H1 (cell line): ENCODE results near the gene PALD1. TPM values are rescaled to one million over a fixed set of nuclear protein-coding genes. Genes with fewer than 3 reads are reported as not detected.

Experiments
- BCL11A ChIP-seq, 2 experiments: IDR thresholded peaks; one replicate each; pipeline ENCODE4 v1.6.1; 2011; ENCODE audit warnings: low read depth in 2 of 2, low read length in 2 of 2, mild to moderate bottlenecking in 2 of 2
- CHD1 ChIP-seq: IDR thresholded peaks from 2 replicates; pipeline ENCODE4 v1.6.1; 2012; ENCODE audit warnings: low read depth, low read length, improper control_type of control experiment
- CHD2 ChIP-seq: IDR thresholded peaks from 2 replicates; pipeline ENCODE4 v1.6.1; 2012; ENCODE audit warnings: low read length, improper control_type of control experiment
- HDAC6 ChIP-seq: IDR thresholded peaks from one replicate; pipeline ENCODE4 v1.7.1; 2012; ENCODE audit warnings: low read depth, mild to moderate bottlenecking, inconsistent platforms, low read length, moderate library complexity
- RXRA ChIP-seq: IDR thresholded peaks from 2 replicates; pipeline ENCODE4 v1.6.1; 2011; ENCODE audit warnings: low read depth, mild to moderate bottlenecking, low read length, moderate library complexity; ENCODE audit not compliant: insufficient read depth
- SUZ12 ChIP-seq: fragments of 200-600 bp; sonication (generic); IDR thresholded peaks from 2 replicates; pipeline ENCODE4 v1.6.1; 2012; ENCODE audit warnings: mild to moderate bottlenecking, inconsistent platforms, low read length, moderate library complexity, mixed read lengths
- polyA plus RNA-seq, 7 experiments: library from polyadenylated mRNA; depleted of rRNA in 3 of 7; stranded (reverse) in 5 of 7; unstranded in 2 of 7; fragments of >200 nt in 5 of 7; fragments of 200-250 nt in 2 of 7; gene quantifications; 1 replicate in 5 of 7; 2 replicates in 1 of 7; 4 replicates in 1 of 7; pipeline versions ENCODE4 v1.2.1 to v1.2.3, GENCODE V29; 2011 to 2013; ENCODE audit warnings: missing spikeins in 2 of 7, mixed read lengths in 2 of 7
- total RNA-seq: library from RNA; stranded (reverse); fragmentation: NEBNext Ultra II Directional; extraction: Animal tissue kit (Norgen Biotek cat#: 25700); gene quantifications from 2 replicates; pipeline ENCODE4 v1.2.1, GENCODE V29; 2021
- TF ChIP-seq, protein P1 (sequence below): IDR thresholded peaks from 2 replicates; pipeline ENCODE4 v1.6.1; 2011; ENCODE audit warnings: low read depth, mild to moderate bottlenecking, low read length; ENCODE audit not compliant: insufficient read depth

PALD1 gene
- total and polyA plus RNA-seq, 2 of the 8 experiments (the other 6 are each of a cell fraction or from before 2014, with no cell fraction given): 13.3 to 32.8 TPM

DNA sequence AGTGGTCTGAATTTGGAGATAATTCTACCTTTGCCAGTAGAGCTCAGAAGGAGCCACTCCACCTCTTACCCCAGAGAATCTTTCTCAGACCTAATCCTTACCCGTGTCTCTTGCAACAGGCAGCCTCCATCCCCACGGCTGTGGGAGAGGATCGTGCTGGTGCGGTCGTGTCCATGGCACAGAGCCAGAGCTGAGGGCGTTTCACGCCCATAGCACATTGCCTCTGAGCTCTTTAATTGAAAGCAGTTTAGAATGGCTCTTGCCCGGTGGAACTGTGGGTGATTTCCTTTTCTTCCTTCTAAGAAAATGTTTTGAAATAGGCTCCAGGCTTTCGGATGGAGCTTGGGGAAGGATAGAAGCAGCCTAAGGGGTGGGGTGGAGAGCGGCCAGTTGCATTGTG lies 82.5 kb downstream of the PALD1 start (continued):
- TF ChIP-seq BCL11A (IDR thresholded peaks at IDR 0.05; ENCODE audit: low read depth in 2 of 2, low read length in 2 of 2): no peak
- no peak for TF ChIP-seq HDAC6
- TF ChIP-seq RXRA: no peak
- no peak for TF ChIP-seq SUZ12
- no peak for TF ChIP-seq CHD1
- no peak for TF ChIP-seq CHD2
- TF ChIP-seq, protein P1, sequence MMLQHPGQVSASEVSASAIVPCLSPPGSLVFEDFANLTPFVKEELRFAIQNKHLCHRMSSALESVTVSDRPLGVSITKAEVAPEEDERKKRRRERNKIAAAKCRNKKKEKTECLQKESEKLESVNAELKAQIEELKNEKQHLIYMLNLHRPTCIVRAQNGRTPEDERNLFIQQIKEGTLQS: no peak
